ENCODE results near the gene KHDRBS1.
"Not testable (repeated sequence)": the region's sequence is repeated elsewhere in the genome, so short reads cannot be mapped to it uniquely, and the experiment has no call there.

Gene KHDRBS1

GRCh38 chr1:32012709-32013385 lies 821 bp upstream of the KHDRBS1 start:
- in situ Hi-C loops (cut with MboI; ENCODE audit: low sequenced_read_pairs) = no loop called here

GRCh38 chr1:32014199-32014947 lies 705 bp downstream of the KHDRBS1 start:
- in situ Hi-C loops (cut with MboI; ENCODE audit: low sequenced_read_pairs) = no loop called here

GRCh38 chr1:32014948-32015273 lies 1.2 kb downstream of the KHDRBS1 start:
- in situ Hi-C loops (cut with MboI; ENCODE audit: low sequenced_read_pairs) = no loop called here

- in situ Hi-C loops (cut with MboI; ENCODE audit: low sequenced_read_pairs) = no loop called here
Observed at GRCh38 chr1:32020339-32020738, 6.7 kb downstream of the KHDRBS1 start.

GRCh38 chr1:32021574-32022018 lies 7.9 kb downstream of the KHDRBS1 start:
- in situ Hi-C loops (cut with MboI; ENCODE audit: low sequenced_read_pairs) = not testable (repeated sequence)

- in situ Hi-C loops (cut with MboI; ENCODE audit: low sequenced_read_pairs) = no loop called here
Observed at GRCh38 chr1:32023351-32023750, 9.7 kb downstream of the KHDRBS1 start.

GRCh38 chr1:32025515-32025914 lies 11.8 kb downstream of the KHDRBS1 start:
- in situ Hi-C loops (cut with MboI; ENCODE audit: low sequenced_read_pairs) = no loop called here

GRCh38 chr1:32028746-32029145 lies 15.1 kb downstream of the KHDRBS1 start:
- in situ Hi-C loops (cut with MboI; ENCODE audit: low sequenced_read_pairs) = no loop called here

GRCh38 chr1:32031578-32032274 lies 18.1 kb downstream of the KHDRBS1 start:
- in situ Hi-C loops (cut with MboI; ENCODE audit: low sequenced_read_pairs) = no loop called here

- in situ Hi-C loops (cut with MboI; ENCODE audit: low sequenced_read_pairs) = no loop called here
Observed at GRCh38 chr1:32032275-32032615, 18.6 kb downstream of the KHDRBS1 start.

- in situ Hi-C loops (cut with MboI; ENCODE audit: low sequenced_read_pairs) = no loop called here
Observed at GRCh38 chr1:32035119-32035518, 21.5 kb downstream of the KHDRBS1 start.

GRCh38 chr1:32040711-32041110 lies 27.0 kb downstream of the KHDRBS1 start:
- in situ Hi-C loops (cut with MboI; ENCODE audit: low sequenced_read_pairs) = no loop called here

GRCh38 chr1:32042330-32042729 lies 28.7 kb downstream of the KHDRBS1 start:
- in situ Hi-C loops (cut with MboI; ENCODE audit: low sequenced_read_pairs) = no loop called here

- in situ Hi-C loops (cut with MboI; ENCODE audit: low sequenced_read_pairs) = no loop called here
Observed at GRCh38 chr1:32044234-32044633, 30.6 kb downstream of the KHDRBS1 start.

GRCh38 chr1:32045772-32046171 lies 32.1 kb downstream of the KHDRBS1 start:
- in situ Hi-C loops (cut with MboI; ENCODE audit: low sequenced_read_pairs) = no loop called here

- in situ Hi-C loops (cut with MboI; ENCODE audit: low sequenced_read_pairs) = no loop called here
Observed at GRCh38 chr1:32047701-32048100, 34.0 kb downstream of the KHDRBS1 start.

GRCh38 chr1:32048440-32048839 lies 34.8 kb downstream of the KHDRBS1 start:
- in situ Hi-C loops (cut with MboI; ENCODE audit: low sequenced_read_pairs) = no loop called here

GRCh38 chr1:32051706-32052105 lies 38.0 kb downstream of the KHDRBS1 start:
- in situ Hi-C loops (cut with MboI; ENCODE audit: low sequenced_read_pairs) = no loop called here

- in situ Hi-C loops (cut with MboI; ENCODE audit: low sequenced_read_pairs) = no loop called here
Observed at GRCh38 chr1:32052887-32053286, 39.2 kb downstream of the KHDRBS1 start.

GRCh38 chr1:32055416-32055815 lies 41.7 kb downstream of the KHDRBS1 start:
- in situ Hi-C loops (cut with MboI; ENCODE audit: low sequenced_read_pairs) = no loop called here

GRCh38 chr1:32056598-32056997 lies 42.9 kb downstream of the KHDRBS1 start:
- in situ Hi-C loops (cut with MboI; ENCODE audit: low sequenced_read_pairs) = no loop called here

- in situ Hi-C loops (cut with MboI; ENCODE audit: low sequenced_read_pairs) = no loop called here
Observed at GRCh38 chr1:32060914-32061313, 47.2 kb downstream of the KHDRBS1 start.
